ENCODE data around the gene C5orf22. TPM values are rescaled to one million over a fixed set of nuclear protein-coding genes. Genes with fewer than 3 reads are reported as not detected.

C5orf22 gene
- total and polyA plus RNA-seq, 2 of the 4 experiments (the other 2 are of a cell fraction): 11.2 to 19.9 TPM

DNA sequence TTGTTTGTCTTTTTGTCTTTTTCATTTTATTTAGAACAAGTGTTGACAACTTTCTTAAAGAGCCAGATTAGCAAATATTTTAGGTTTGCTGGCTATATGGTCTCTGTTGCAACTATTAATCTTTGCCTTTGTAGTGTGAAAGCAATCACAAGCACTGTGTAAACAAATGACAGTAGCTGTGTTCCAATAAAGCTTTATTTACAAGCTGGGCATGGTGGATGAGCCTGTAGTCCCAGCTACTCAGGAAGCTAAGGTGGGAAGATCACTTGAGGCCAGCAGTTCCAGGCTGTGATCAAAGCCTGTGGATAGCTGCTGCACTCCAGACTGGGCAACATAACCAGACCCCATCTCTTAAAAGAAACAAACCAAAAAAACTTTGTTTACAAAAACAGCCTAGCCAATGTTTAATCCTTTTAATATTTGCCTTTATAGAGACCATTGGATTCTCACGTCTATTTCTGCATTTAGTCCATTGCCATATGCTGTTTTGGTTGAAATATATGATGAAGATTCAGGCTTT lies 2.5 kb downstream of the C5orf22 start:
- Histone ChIP-seq H3K9me1 (ENCODE audit: insufficient read depth, low read length) (peaks cover 7% of the 10 kb centered on the region; the same call in 1 of the 2 replicates), H3K23ac (ENCODE audit: low read depth, low read length) (no peak overlapping the region), H4K5ac (ENCODE audit: low read depth, low read length) (no peak overlapping the region), H4K91ac (ENCODE audit: insufficient read depth, low read depth, low read length) (no peak overlapping the region), H2BK120ac (ENCODE audit: low read depth, low read length) (no peak overlapping the region), H3K14ac (replicated peaks; ENCODE audit: low read depth, low read length) (no peak overlapping the region), H3K4me1 (ENCODE audit: control insufficient read depth, insufficient read depth, low read length) (peaks cover 7% of the 10 kb centered on the region), H2BK5ac (ENCODE audit: low read depth, low read length, poor library complexity, severe bottlenecking) (no peak overlapping the region), H3K56ac (ENCODE audit: extremely low read depth, insufficient read depth, low read length) (no peak overlapping the region), H4K20me1 (ENCODE audit: insufficient read depth, low read length) (peaks cover 4% of the 10 kb centered on the region; the same call in 1 of the 2 replicates), H2BK15ac (ENCODE audit: low read depth, low read length) (no peak overlapping the region), H3K27ac (ENCODE audit: insufficient read depth, low read length) (no peak overlapping the region), H4K8ac (ENCODE audit: low read depth in 2 of 2, low read length in 2 of 2) (no peak overlapping the region), H3K9ac (ENCODE audit: low read depth, low read length) (no peak overlapping the region), H2AFZ (replicated peaks; ENCODE audit: low read length, poor library complexity) (no peak overlapping the region), H3K4me3 (ENCODE audit: insufficient read depth, low read depth, low read length) (no peak overlapping the region), H3K36me3 (ENCODE audit: control insufficient read depth, insufficient read depth, low read length) (peaks cover 7% of the 10 kb centered on the region), H3K18ac (ENCODE audit: low read depth, low read length) (no peak overlapping the region), H3K27me3 (ENCODE audit: control insufficient read depth, insufficient read depth, low read length) (no peaks in the 10 kb centered on the region), H2AK5ac (ENCODE audit: low read depth, low read length) (no peak overlapping the region), H2BK20ac (ENCODE audit: low read depth, low read length) (no peak overlapping the region), H2AK9ac (replicated peaks; ENCODE audit: low read depth, low read length, poor library complexity) (no peak overlapping the region), H3K4ac (ENCODE audit: low read depth, low read length) (no peak overlapping the region), H3K79me1 (ENCODE audit: low read depth in 1 of 2, low read length in 2 of 2) (peaks cover 36 to 50% of the 10 kb centered on the region in 2 experiments), H3K4me2 (ENCODE audit: low read depth, low read length) (no peak overlapping the region), H3K9me3 (ENCODE audit: control insufficient read depth, insufficient read depth, low read length) (no peaks in the 10 kb centered on the region)
- ATAC-seq (ENCODE audit: low read depth): no peak
- intact Hi-C loops (cut with micrococcal nuclease): no loop called here
- dilution Hi-C loops (cut with HindIII; ENCODE audit: low sequenced_read_pairs, unreplicated experiment): no loop called here
- in situ Hi-C loops (cut with MboI; ENCODE audit: low sequenced_read_pairs): no loop called here
- ChIA-PET POLR2A (ENCODE audit: unreplicated experiment) (no interaction called here), CTCF (no interaction called here)
- DNase-seq: no peak
- WGBS, 2 experiments (ENCODE audit: extremely low coverage in 2 of 2, insufficient read length in 1 of 2): no CpG with 5 or more reads among the region's 1 CpG
- no TSS peak for BruUV-seq (replicated peaks)
- TF ChIP-seq FOS (IDR thresholded peaks at IDR 0.05; ENCODE audit: low read depth, low read length) (no peak), NFE2L2 (IDR thresholded peaks at IDR 0.05; ENCODE audit: low read depth, low read length) (no peak), RCOR1 (IDR thresholded peaks at IDR 0.05; ENCODE audit: insufficient replicate concordance, low read length) (no peak), CEBPB (IDR thresholded peaks at IDR 0.05; ENCODE audit: low read depth, low read length) (no peak), MAZ (IDR thresholded peaks at IDR 0.05; ENCODE audit: borderline replicate concordance, low read depth, low read length) (no peak), MAFK (IDR thresholded peaks at IDR 0.05; ENCODE audit: low read depth, low read length) (no peak)
- TF ChIP-seq, protein P1, sequence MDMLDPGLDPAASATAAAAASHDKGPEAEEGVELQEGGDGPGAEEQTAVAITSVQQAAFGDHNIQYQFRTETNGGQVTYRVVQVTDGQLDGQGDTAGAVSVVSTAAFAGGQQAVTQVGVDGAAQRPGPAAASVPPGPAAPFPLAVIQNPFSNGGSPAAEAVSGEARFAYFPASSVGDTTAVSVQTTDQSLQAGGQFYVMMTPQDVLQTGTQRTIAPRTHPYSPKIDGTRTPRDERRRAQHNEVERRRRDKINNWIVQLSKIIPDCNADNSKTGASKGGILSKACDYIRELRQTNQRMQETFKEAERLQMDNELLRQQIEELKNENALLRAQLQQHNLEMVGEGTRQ (IDR thresholded peaks at IDR 0.05; ENCODE audit: low read depth, low read length): no peak
- TF ChIP-seq, protein P2, sequence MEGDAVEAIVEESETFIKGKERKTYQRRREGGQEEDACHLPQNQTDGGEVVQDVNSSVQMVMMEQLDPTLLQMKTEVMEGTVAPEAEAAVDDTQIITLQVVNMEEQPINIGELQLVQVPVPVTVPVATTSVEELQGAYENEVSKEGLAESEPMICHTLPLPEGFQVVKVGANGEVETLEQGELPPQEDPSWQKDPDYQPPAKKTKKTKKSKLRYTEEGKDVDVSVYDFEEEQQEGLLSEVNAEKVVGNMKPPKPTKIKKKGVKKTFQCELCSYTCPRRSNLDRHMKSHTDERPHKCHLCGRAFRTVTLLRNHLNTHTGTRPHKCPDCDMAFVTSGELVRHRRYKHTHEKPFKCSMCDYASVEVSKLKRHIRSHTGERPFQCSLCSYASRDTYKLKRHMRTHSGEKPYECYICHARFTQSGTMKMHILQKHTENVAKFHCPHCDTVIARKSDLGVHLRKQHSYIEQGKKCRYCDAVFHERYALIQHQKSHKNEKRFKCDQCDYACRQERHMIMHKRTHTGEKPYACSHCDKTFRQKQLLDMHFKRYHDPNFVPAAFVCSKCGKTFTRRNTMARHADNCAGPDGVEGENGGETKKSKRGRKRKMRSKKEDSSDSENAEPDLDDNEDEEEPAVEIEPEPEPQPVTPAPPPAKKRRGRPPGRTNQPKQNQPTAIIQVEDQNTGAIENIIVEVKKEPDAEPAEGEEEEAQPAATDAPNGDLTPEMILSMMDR (conservative IDR thresholded peaks at IDR 0.05; ENCODE audit: low read depth, low read length): no peak
